GM19023 (cell line): ENCODE results near the gene CDKN2B-AS1.

ENCODE experiments used
- ATAC-seq: cut with Tn5 transposase; IDR thresholded peaks from one replicate; pipeline ENCODE4 v1.9.1; 2021; ENCODE audit warnings: mild to moderate bottlenecking, moderate library complexity; ENCODE audit not compliant: unreplicated experiment

The CDKN2B-AS1 gene

GRCh38 chr9:22078081-22078480, 83.5 kb downstream of the CDKN2B-AS1 start:
- ATAC-seq, result no peak

GRCh38 chr9:22079873-22080341, 85.3 kb downstream of the CDKN2B-AS1 start:
- ATAC-seq, result peak; percentile 91

GRCh38 chr9:22084336-22085035, 89.9 kb downstream of the CDKN2B-AS1 start:
- no peak for ATAC-seq

GRCh38 chr9:22088053-22088716, 93.6 kb downstream of the CDKN2B-AS1 start:
- no peak for ATAC-seq

GRCh38 chr9:22088717-22089061, 94.1 kb downstream of the CDKN2B-AS1 start:
- no peak for ATAC-seq

GRCh38 chr9:22097707-22098106, 103.1 kb downstream of the CDKN2B-AS1 start:
- ATAC-seq, result no peak

GRCh38 chr9:22098643-22099332, 104.2 kb downstream of the CDKN2B-AS1 start:
- ATAC-seq, result no peak

GRCh38 chr9:22100626-22101025, 106.0 kb downstream of the CDKN2B-AS1 start:
- no peak for ATAC-seq

GRCh38 chr9:22102146-22103053, 107.8 kb downstream of the CDKN2B-AS1 start:
- no peak for ATAC-seq

GRCh38 chr9:22103685-22104575, 109.3 kb downstream of the CDKN2B-AS1 start:
- ATAC-seq, result no peak

- peak; percentile 99 for ATAC-seq
Measured at GRCh38 chr9:22105005-22105722, 110.6 kb downstream of the CDKN2B-AS1 start.

GRCh38 chr9:22107202-22108045, 112.8 kb downstream of the CDKN2B-AS1 start:
- ATAC-seq, result no peak

GRCh38 chr9:22108581-22109370, 114.2 kb downstream of the CDKN2B-AS1 start:
- no peak for ATAC-seq

- ATAC-seq, result no peak
Measured at GRCh38 chr9:22111176-22111953, 116.8 kb downstream of the CDKN2B-AS1 start.

- no peak for ATAC-seq
Measured at GRCh38 chr9:22111954-22112247, 117.3 kb downstream of the CDKN2B-AS1 start.

- no peak for ATAC-seq
Measured at GRCh38 chr9:22112870-22113821, 118.6 kb downstream of the CDKN2B-AS1 start.
